GM21529 (cell line): Measurements from ENCODE around the gene MOG.
A peak's percentile ranks its signal among the peaks of the same experiment; 100 is the strongest.

Source experiments
- ATAC-seq: cut with Tn5 transposase; IDR thresholded peaks from one replicate; pipeline ENCODE4 v1.9.1; 2021; ENCODE audit not compliant: unreplicated experiment

The MOG gene

GRCh38 chr6:29675561-29675960 is 18.7 kb downstream of the MOG start:
- ATAC-seq: no peak

GRCh38 chr6:29676981-29677601 is 20.2 kb downstream of the MOG start:
- no peak for ATAC-seq

- ATAC-seq: no peak
These were observed 21.2 kb downstream of the MOG start for GRCh38 chr6:29678114-29678513.

DNA sequence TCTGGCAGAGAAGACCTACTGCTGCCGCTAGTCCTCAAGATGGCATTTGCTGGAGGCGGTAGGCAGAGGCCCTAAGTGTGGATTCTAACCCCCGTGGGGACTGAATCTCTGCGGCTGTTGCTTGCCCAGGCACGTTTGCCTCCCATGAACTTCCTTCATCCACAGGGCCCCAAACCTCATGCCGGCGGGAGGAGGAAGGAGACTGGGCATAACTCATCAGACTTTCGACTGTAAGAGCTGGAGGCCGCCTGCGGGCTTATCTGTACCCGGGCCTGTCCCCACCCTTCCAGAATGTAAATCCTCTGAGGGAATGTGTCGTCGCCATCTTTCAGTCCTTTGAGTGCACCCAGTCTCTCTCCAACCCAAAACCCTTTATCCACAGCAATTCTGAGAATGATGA is 23.1 kb downstream of the MOG start:
- ATAC-seq: no peak

DNA sequence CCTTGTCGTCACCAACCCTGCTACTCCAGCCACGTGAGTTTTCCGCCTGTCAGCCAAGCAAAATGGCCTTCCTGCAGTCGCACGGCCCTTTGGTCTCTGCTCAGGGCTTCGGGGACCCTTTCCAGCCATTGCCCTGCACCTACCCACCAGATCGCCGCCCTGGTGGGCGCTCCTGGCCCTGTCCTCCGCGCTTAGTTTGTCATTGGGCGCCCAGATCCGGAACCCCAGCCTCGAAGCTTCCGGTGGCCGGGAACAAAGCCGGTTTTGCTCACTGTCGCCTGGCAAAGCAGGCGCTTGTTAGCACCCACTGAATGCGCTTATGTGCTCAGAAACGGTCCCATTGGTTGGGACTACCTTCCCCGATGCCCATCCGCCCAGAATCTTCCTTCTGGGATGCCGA is 23.5 kb downstream of the MOG start:
- ATAC-seq: no peak

DNA sequence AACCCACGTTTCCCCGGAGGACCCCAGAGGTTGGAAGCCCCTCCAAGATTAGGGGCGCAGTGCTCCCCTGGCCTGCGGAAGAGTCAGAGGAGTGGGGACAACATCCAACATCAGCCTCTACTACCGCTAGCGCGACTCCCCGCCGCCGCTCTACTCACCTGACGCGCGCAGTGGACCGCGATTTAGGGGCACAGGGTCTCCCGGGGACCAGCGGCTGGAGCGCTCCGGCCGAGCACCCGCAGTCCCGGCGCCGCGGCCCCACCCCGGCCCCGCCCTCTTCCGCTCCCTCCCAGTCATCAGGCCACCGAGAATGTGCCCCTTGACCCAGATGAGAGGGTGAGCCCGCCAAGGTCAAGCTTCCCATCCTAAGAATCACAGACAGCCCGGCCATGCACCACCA is 24.0 kb downstream of the MOG start, which contains the start of gene ZFP57:
ZFP57 (minus strand) TSS at position 249 of the 400 bp plus-strand sequence. CDS start 4,149 bp downstream, outside the sequence.
- no peak for ATAC-seq

- ATAC-seq: no peak
These were observed 24.9 kb downstream of the MOG start for GRCh38 chr6:29681811-29682210.

- ATAC-seq: no peak
These were observed 28.9 kb downstream of the MOG start for GRCh38 chr6:29685718-29686326.

- ATAC-seq: no peak
These were observed 37.7 kb downstream of the MOG start for GRCh38 chr6:29694637-29695036.

DNA sequence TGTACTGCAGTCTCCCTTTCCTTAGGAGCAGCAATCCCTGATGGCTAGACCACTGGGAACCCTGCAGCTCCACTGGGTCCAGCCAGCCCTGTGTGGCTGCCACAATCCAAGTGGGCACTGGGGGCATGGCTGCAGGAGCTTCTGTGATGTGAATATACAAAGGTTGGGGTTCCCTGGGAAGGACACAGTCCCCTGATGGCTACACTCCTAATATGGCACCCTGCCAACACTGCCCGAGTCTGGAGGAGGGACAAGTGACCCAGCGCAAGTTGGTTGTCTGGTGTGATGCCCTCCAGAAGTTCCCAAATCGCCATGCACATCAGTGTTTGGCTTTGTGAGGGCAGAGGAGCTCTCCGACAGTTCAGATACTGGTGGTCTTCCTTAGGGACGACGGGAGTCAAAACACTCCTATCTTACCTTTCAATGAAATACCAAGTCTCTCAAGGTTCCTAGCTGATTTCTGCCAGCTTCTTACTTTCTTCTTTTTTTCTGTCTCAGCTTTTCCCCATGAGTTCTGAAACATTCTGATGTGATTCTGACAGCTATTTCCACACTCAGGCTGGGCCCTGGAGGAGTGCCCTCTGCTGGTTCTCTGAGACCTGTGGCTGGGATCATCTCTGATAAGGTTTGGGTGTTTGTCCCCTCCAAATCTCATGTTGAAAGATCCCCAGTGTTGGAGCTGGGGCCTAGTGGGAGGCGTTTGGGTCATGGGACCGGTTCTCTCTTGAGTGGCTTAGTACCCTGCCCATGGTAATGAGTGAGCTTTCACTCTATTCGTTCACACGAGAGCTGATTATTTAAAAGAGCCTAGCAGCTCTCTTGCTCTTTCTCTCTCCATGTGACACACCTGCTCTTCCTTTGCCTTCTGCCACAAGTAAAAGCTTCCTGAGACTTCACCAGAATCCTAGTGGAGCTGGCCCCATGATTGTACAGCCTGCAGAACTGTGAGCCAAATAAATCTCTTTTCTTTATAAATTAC is 39.5 kb downstream of the MOG start:
- ATAC-seq: no peak

DNA sequence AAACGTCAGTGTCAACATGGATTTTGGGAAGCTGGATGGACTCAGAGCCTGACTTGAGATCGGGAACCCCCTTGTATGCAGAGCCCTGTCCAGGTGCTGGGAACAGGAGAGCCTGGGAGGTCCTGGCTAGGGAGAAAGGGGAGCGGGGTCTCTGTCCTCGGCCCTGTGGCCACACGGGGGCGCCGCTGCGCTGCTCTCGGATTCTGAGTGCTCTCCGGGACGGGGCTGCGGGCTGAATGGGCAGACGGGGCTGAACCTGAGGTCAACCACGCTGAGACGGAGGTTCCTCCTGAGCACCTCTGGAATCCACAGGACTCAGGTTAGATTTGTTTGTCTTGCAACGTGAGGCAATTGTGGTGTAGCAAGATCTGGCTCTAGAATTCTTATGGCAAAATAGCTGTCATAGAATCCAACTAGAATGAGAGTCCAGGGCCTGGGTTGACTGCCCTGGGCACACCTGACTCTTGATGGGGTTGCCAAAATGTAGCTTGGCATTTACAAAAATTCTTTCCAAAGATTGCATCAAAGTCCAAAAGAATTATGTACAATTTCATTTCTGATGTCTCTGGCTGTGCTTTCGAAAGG is 45.7 kb downstream of the MOG start:
- peak; percentile 69 for ATAC-seq

DNA sequence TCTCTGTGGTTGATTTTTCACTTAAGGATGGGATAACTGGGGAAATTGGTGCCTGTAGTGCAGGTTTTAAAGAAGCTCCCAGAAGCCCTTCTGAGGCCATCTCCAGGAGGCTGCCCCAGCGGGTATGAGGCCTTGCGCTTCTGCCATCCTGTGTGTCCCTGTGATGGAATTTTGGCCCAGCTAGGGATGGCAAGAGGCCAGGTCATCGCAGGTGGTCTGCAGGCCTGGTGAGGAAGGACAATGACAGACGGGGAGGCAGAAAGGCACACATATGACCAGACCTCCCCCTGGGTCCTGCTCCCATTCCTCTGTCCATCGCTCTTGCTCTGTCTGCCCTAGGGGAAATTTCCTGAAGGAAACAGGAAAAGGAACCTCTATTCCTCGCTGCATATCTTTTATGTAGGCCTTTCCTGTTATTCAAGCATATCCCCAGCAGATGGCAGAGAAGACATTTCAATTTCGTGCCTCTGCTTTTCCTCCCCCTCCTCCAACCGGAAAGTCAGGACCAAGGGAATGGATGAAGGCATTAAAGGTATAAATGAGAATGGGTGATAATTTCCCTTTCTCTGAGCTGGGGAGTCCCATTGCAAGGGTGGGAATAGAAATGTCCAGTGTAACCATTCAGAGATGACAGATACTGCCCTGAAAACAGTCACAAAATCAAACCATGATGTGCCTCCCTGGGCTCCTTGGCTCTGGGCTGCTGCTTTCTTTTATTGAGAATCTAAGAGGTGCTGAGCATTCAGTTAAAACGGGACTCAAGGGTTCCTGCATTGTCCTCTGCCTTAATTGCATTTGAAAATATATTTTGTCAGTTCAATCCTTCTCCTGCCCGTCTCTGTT is 48.7 kb downstream of the MOG start:
- no peak for ATAC-seq

DNA sequence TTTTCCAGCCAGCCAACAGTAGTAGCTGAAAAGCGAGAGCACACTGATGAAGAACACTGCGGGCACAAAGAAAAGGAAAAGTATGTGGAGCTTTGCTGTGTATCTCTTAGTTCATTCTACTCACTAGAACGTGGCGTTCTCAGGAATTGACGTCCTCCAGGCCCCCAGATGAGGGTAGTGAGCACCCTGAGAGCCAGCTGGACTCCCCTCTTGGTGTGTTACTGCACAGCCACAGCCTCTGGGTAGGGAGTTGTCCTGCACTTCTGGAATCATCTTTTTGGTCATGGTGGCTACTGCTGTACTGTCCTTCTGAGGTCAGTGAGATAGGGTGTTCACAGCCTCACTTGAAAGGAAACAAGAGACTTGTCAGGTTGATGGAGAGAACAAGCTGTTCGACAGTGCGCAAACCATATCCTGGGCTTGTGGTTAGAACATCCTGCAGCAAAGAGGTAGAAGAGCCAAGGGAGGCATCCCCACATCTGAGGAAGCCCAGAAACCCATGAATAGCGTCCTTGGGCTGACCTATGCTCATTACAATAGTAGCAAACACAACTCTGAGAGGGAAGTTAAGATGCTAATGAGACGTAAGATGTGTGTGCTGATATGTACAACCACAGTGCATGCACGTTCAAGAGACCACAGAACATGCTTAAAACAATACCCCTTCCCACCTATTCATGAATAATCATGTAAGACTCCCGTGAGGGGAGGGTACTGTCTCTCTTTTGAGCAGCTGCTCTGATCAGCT is 51.7 kb downstream of the MOG start:
- ATAC-seq: no peak

- ATAC-seq: no peak
These were observed 52.3 kb downstream of the MOG start for GRCh38 chr6:29709188-29709587.

DNA sequence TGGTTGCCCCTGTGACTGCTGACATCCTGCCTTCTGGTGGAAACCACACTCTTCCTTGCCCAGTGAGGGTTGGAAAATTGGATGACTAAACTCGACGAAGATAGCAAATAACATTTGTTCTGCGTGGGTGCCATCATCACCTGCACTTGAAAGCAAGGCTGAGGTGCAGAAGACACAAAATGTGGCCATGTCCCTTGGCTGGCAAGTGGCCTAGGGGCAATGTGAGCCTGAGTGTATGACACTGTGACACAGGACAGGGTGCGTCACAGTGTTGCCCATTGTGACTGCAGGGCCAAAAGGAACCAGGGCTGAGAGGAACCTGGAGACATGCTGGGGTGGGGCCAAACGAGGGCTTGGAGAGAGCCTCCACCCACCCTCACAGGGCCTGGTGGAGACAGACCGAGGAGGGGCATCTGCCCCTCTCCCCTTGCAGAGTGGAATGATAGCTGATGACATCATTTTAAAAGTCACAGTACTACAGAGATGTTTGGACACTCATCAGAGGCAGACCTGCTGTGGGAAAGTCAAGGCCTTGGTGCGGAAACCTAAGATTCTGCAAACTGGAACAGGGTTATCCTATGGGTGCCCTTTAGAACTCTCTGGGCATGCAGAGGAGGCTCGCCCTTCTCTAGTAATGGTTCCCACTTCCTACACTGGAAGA is 53.5 kb downstream of the MOG start:
- ATAC-seq: no peak

DNA sequence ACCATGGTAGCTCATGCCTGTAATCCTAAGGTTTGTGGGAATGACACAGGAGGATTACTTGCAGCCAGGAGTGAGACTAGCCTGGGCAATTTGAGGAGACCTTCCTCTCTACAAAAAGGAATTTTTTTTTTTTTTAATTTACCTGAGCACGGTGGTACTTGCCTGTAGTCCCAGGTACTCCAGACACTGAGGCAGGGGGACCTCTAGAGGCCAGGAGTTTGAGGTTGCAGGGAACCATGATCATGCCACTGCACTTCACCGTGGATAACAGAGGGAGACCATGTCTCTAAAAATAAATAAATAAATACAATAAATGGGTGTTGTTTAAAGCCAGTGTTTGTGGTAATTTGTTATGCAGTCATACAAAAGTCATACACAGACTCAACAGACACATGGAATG is 64.0 kb downstream of the MOG start:
- no peak for ATAC-seq
